ENCODE measurements around the gene LAX1.

DNA sequence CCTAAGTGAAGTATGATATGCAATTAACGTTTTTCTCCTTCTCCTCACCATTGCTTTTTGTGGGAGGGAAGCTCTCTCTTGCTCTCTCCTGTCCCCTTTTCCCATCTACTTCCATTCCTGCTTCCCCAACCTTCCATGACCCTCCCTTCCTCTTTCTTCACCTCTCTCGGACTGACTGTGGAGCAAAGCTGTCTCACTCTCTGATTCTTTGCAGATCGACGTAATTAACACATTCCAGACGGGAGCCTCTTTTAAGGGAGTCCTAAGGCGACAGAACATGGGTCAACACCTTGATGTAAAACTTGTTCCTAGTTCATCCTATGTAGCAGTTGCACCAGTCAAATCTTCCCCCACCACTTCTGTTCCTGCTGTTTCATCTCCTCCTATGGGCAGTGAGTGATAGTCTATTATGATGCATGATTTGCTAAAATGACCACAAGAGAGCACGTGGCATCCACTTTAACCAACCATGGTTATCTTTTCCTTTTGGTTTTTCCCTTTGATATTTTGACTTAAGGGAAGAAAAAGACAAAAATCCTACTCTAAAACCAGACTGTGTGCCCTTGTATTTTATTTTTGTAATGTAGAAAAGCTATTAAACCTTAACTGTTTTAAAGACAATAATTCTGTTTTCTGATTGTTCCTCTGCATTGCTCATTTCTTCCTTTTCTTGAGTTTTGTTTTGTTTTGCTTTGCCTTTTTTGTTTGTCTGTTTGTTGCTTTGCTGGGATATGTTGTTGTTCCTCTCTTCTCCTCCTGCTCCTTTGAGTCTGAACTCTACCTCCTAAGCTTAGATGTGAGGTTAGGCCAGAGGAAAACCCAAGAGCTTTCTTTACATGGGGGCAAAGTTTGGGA lies 31.7 kb upstream of the LAX1 start:
- TF ChIP-seq POLR2A (IDR thresholded peaks at IDR 0.05; ENCODE audit: low read length) (no peak), GATA1 (IDR thresholded peaks at IDR 0.05; ENCODE audit: low read depth, low read length) (no peak)

Measured in erythroblast (primary cell).